ENCODE results near the gene CNOT11. TPM values are rescaled to one million over a fixed set of nuclear protein-coding genes. Genes with fewer than 3 reads are reported as not detected.

Gene CNOT11
- total RNA-seq: 22.1 and 40.4 TPM in 2 replicates

GRCh38 chr2:101252408-101253012 is at the start of gene CNOT11:
CNOT11 (plus strand) TSS chr2:101252886; CDS start chr2:101252965, 79 bp downstream.

GRCh38 chr2:101308432-101309210 is 55.9 kb downstream of the CNOT11 start, which contains the start of gene RNF149:
RNF149 (minus strand) TSS chr2:101308701; CDS start chr2:101308588, 113 bp downstream.

Other genes with a start within 250 kb of the CNOT11 start
- 11.4 and 13.5 TPM in 2 replicates for gene TBC1D8, start 101.5 kb upstream of the CNOT11 start, total RNA-seq
- gene RNF149, start 55.8 kb downstream of the CNOT11 start, total RNA-seq: 29.4 and 39.4 TPM in 2 replicates
- gene CREG2, start 134.6 kb downstream of the CNOT11 start, total RNA-seq: 3.3 TPM in 1 of 2 replicates, not detected in the other
- 0.12 and 2.7 TPM in 2 replicates for gene RFX8, start 222.2 kb downstream of the CNOT11 start, total RNA-seq

Measured in pericardium fibroblast (primary cell).